HL-60/S4 treated with retinoic acid at 250 ng/mL for 4 days and 3 days (cell line): Measurements from ENCODE around the gene ACOX3.

ENCODE experiments used
- in situ Hi-C: fragments of 300-500 bp; cut with MboI; formaldehyde crosslinking; loops from 2 replicates; pipeline ENCODE4 v1.7.0; 2022; ENCODE audit warnings: low sequenced_read_pairs

The ACOX3 gene

GRCh38 chr4:8377103-8378075 is 63.1 kb downstream of the ACOX3 start:
- in situ Hi-C loops = no loop called here

GRCh38 chr4:8376361-8377102 is 64.0 kb downstream of the ACOX3 start:
- in situ Hi-C loops = no loop called here

GRCh38 chr4:8374851-8375649 is 65.5 kb downstream of the ACOX3 start:
- in situ Hi-C loops = no loop called here

GRCh38 chr4:8373973-8374545 is 66.5 kb downstream of the ACOX3 start:
- in situ Hi-C loops = no loop called here

GRCh38 chr4:8373270-8373972 is 67.1 kb downstream of the ACOX3 start:
- in situ Hi-C loops = no loop called here

GRCh38 chr4:8372506-8372905 is 68.0 kb downstream of the ACOX3 start:
- in situ Hi-C loops = no loop called here

GRCh38 chr4:8371596-8371995 is 68.9 kb downstream of the ACOX3 start:
- in situ Hi-C loops = no loop called here

- in situ Hi-C loops = no loop called here
These were observed 69.5 kb downstream of the ACOX3 start for GRCh38 chr4:8370835-8371595.

GRCh38 chr4:8370106-8370787 is 70.3 kb downstream of the ACOX3 start:
- in situ Hi-C loops = no loop called here

GRCh38 chr4:8369426-8370105 is 71.0 kb downstream of the ACOX3 start:
- in situ Hi-C loops = no loop called here

- in situ Hi-C loops = no loop called here
These were observed 71.5 kb downstream of the ACOX3 start for GRCh38 chr4:8368998-8369397.

- in situ Hi-C loops = no loop called here
These were observed 72.5 kb downstream of the ACOX3 start for GRCh38 chr4:8368061-8368481.

- in situ Hi-C loops = no loop called here
These were observed 73.9 kb downstream of the ACOX3 start for GRCh38 chr4:8366601-8367000.

GRCh38 chr4:8365951-8366350 is 74.6 kb downstream of the ACOX3 start:
- in situ Hi-C loops = no loop called here

- in situ Hi-C loops = no loop called here
These were observed 75.2 kb downstream of the ACOX3 start for GRCh38 chr4:8365353-8365752.

GRCh38 chr4:8364848-8365350 is 75.6 kb downstream of the ACOX3 start:
- in situ Hi-C loops = no loop called here

- in situ Hi-C loops = no loop called here
These were observed 76.4 kb downstream of the ACOX3 start for GRCh38 chr4:8364141-8364540.

- in situ Hi-C loops = no loop called here
These were observed 78.0 kb downstream of the ACOX3 start for GRCh38 chr4:8362483-8362882.
